NCI-H2196 (cell line): ENCODE data around the gene FLACC1.
A peak's percentile ranks its signal among the peaks of the same experiment; 100 is the strongest.
"Not testable (repeated sequence)": the region's sequence is repeated elsewhere in the genome, so short reads cannot be mapped to it uniquely, and the experiment has no call there.

Experiments
- DNase-seq: peaks from one replicate; lab custom pipeline; 2025; ENCODE audit not compliant: unreplicated experiment; lab: John Stamatoyannopoulos, UW

The FLACC1 gene

DNA sequence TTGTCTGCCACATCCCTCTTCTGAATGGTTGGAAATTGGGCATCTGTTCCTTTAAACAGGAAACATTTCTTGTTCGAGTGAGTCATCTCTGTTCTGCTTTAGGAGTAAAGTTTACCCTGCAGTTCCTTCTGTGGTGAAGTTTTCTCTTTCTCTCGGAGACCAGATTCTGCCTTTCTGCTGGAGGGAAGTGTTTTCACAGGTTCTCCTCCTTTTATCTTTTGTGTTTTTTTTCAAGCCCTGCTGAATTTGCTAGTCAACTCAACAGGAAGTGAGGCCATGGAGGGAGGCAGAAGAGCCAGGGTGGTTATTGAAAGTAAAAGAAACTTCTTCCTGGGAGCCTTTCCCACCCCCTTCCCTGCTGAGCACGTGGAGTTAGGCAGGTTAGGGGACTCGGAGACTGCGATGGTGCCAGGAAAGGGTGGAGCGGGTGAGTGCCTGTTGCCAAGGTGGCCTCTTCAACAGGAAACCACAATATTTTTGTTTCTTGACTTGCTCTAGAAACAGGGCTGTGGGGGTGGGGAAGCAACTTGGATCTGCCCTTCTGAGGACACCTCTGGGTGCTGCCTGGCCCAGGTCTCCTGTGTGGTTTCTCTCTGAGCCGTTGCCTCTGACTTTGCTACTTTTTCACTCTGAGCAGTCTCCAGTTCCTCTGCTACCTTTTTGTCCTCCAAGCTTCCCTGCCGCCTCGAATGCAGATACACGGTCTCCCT, 99.0 kb downstream of the FLACC1 start:
- peak; percentile 76 for DNase-seq

DNA sequence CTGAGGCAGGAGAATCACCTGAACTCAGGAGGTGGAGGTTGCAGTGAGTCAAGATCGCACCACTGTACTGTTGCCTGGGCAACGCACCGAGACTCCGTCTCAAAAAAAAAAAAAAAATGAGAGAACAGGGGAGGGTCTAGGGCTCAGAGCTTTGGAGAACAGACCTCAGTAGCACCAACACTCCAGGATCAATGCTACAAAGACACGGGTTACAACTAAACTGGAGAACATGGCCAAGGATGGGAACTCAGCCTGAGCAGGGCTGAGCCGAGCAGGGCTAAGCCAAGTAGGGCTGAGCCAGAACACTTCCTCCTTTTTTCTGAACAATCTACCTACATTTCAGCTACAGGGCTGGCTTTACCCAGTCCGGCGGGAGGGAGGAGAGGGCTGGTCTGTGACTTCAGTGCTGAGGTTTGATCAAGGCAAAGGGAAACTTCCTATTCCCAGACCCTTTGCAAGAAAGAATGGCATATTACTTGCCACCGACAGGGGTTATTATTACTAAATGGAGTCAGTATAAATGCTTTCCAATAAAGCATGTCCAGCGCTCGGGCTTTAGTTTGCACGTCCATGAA, 99.7 kb downstream of the FLACC1 start:
- no peak for DNase-seq

DNA sequence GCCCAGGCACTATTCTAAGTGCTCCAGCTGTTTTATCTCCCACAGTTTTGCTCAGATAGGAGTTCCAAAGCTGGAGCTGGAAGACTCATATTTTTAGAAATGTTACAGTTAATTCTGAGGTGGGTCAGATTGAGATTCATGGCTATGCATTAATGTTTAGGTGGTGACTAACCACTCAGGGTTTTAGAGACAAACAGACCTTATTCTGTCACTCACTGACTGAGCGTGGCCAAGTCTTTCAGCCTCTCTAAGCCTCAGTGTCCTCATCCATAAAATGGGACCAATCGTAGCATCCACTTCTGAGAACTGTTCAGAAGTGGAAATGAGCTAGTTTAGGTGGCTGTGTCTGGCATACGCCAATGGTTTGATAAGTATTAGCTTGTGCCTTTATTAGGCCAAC, 101.1 kb downstream of the FLACC1 start:
- no peak for DNase-seq

DNA sequence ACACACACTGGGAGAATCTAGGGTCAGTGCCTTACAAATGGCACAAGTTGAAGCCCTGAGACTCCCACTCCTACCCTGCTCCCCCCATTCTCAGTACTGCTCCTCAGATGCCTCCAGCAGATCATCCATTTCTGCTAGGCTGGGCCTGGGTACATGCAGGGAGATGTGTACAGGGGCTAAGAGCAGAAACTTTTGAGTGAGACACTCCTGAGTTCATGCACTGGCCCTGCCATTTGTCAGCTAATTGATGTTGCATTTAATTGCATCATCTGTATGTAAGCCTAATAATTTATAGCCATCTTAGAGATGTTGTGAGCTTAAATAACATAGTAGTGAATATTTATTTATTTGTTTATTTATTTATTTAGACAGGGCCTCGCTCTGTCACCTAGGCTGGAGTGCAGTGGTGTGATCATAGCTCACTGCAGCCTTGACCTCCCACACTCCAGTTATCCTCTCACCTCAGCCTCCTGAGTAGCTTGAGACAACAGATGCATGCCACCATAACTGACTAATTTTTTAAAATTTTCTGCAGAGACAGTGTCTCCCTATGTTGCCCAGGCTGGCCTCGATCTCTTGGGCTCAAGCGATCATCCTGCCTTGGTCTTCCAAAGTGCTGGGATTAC, 101.6 kb downstream of the FLACC1 start:
- DNase-seq, result no peak

DNA sequence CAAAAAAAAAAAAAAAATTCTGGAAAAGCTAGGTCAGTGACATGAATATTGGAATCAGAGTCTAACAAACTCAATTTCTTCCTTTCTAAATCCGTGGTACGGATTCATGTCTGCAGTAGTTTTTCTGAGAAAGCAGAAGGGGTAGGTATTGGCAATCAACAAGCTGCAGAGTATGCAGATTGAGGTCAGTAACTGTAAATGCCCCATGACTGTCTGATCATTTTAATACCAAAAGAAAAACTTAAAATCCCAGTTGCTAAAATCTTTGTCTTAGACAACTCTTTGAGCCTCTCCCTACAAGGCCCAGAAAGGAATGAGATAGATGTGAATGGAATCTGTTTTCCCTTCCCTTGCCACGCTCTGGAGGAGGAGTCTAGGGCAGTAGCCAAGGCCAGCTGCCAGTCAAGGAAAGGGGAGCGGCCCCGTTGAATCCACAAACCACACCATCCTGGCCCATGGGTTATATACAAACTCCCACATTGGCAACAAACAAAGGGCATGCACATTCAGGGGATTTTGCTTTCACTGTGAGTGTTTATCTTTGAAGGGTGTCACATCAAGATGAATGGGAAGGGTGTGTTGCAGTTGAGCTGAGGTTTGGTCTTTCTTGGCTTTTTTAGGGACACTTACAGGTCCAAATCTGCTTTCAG, 102.9 kb downstream of the FLACC1 start:
- no peak for DNase-seq

DNA sequence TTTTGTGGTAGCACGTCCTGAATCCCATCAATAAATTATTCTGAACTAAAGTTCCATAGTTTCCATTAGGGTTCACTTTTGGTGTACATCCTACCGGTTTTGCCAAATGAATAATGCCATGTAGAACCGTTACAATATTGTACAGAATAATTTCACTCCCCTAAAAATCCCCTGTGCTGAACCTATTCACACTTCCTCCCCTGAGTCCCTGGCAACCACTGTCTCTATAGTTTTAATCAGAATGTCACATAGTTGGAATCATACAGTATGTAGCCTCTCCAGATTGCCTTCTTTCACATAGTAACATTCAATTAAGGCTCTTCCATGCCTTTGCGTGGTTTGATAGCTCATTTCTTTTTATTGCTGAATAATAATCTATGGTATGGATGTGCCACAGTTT, 106.4 kb downstream of the FLACC1 start:
- DNase-seq, result no peak

DNA sequence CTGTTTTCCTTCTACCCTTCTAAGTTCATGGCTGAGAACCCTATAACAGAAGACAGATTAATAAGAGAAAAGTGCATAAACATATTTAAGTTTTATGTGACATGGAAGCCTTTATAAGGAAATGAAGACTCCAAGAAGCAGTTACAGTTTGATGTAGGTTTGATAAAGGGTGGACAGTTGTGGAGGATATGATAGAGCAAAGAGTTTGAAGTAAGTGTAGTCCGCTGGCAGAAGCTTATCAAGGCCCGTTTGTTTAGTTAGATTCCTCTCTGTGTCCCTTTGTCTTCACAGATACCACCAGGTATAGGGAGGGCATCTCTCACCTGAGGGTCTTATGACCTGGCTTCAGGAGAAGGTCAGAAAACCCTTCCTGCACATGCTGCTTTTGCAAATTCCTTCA, 107.3 kb downstream of the FLACC1 start:
- no peak for DNase-seq

DNA sequence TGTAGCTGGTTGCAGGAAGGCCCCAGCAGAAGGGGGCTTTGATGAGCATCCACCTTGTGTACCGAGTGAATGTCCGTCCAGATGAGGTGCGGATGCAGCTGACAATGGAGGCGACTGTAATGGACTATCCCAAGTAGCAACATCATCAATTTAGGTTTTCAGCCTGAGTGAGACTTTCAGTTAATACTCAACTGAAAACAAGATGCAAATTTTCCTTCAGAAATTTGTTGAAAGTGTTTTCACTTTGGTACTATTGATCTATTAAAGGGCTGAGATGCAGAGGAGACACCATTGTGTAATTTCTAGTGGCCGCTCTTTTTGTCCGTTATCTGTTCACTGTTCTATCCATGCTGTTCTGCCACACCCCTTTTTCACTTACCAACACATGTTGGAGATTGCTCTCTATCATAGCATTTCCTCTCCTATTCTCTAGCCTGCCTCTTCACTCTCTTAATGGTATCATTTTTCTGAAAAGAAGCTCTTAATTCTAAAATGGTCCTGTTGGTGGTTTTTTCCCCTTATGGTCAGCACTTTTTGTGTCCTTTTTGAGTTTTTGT, 108.8 kb downstream of the FLACC1 start:
- DNase-seq, result no peak

DNA sequence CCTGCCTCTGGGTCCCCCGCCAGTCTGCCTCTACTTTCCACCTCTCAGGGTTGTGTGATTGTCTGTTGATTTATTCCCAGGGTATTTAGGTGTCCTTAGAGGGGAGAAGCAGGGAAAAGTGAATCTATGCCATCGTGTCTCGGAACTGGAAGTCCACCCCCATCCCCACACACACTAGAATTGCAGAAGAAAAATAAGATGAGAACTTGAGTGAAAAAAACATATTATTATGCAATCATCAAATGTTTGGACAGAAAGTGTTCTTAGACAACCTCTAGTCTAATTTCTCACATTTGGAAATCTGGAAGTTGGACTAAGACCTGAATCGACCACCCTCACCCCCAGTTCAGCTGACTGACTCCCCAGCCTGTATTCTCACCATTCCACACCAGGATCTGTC, 110.9 kb downstream of the FLACC1 start:
- DNase-seq, result no peak

DNA sequence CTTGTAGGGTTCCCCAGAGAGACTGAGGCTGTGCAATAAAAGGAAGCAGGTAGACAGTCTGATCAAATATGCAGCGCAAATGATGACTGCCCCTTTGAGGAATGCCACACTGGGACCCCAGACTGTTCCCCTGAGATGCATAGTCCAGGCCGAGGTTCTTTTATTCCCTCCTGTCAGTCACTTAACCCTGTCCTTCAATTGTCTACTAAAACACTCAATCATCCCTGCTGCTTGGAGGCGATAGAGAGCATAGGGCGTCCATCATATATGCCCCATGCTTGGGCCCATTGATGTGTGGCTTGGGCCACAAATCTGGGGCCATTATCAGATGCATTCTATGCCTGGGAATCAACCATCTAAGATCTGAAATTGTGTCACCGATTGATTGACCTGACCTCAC, 112.3 kb downstream of the FLACC1 start:
- no peak for DNase-seq

DNA sequence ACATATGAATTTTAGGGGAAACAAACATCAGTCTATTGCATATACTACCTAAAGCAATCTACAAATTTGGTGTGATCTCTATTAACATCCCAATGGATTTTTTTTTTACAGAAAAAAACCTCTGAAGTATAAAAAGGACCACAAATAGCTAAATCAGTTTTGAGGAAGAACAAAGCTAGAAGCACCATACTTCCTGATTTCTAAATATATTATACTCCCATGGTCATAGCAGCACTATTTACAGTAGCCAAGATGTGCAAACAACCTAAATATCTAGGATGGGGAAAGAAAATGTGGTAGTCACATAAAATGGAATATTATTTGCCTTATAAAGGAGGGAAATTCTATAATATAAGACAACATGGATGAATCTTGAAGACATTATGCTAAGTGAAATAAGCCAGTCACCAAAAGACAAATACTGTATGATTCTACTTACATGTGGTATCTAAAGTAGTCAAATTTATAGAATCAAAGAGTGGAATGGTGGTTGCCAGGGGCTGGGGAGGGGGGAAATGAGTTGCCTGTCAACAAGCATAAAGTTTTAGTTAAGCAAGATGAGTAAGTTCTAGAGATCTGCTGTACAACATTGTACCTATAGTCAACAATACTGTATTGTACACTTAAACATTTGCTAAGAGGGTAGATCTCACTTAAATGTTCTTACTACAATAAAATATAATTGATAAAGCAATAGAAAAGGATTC, 114.4 kb downstream of the FLACC1 start:
- no peak for DNase-seq

DNA sequence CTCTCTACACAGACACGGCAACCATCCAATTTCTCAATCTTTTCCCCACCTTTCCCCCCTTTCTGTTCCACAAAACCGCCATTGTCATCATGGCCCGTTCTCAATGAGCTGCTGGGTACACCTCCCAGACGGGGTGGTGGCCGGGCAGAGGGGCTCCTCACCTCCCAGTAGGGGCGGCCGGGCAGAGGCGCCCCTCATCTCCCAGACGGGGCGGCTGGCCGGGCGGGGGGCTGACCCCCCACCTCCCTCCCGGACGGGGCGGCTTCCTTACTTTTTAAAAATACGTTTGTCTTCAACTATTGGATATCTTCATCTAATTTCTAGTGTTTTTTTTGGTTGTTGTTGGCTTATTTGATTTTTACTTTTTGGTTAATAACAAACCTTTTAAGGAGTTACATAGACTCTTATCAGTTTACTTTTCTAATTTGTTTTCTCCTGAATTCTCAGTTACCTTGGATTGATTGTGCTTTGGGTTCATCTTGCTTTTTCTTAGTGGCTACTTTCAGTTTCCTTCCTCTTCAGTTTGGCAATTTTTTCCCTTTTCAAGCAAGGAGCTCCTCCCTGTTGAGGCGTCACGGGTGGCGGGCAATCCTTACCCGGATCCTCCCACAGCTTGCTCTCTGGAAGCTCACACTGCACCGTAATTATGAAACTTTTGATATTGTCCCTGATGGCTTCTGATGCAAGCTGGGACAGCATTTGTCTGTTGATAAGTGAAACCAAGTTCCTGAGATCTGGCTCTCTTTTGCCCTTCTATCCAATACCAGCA, 117.8 kb downstream of the FLACC1 start:
- not testable (repeated sequence) for DNase-seq
